Occipital lobe (tissue), 2 donors: ENCODE results near the gene NSF. TPM values are rescaled to one million over a fixed set of nuclear protein-coding genes. Genes with fewer than 3 reads are reported as not detected.
"Not testable (repeated sequence)": the region's sequence is repeated elsewhere in the genome, so short reads cannot be mapped to it uniquely, and the experiment has no call there.

Experiments used
- DNase-seq: peaks from one replicate; lab custom pipeline; 2025; lab: John Stamatoyannopoulos, UW
- total RNA-seq: library from RNA; depleted of rRNA; stranded (reverse); fragments of >200 nt; gene quantifications from one replicate; pipeline ENCODE4 v1.2.3, GENCODE V29; 2014

Gene NSF
- total RNA-seq, 1 donor from 2014 or later = 64.6 TPM

- DNase-seq = not testable (repeated sequence)
Measured at GRCh38 chr17:46628753-46629436, 38.4 kb downstream of the NSF start.

- not testable (repeated sequence) for DNase-seq
Measured at GRCh38 chr17:46632146-46632545, 41.7 kb downstream of the NSF start.

GRCh38 chr17:46634844-46635243 lies 44.4 kb downstream of the NSF start:
- not testable (repeated sequence) for DNase-seq

GRCh38 chr17:46641861-46642656 lies 51.6 kb downstream of the NSF start:
- not testable (repeated sequence) for DNase-seq

- not testable (repeated sequence) for DNase-seq
Measured at GRCh38 chr17:46647251-46647650, 56.8 kb downstream of the NSF start.

GRCh38 chr17:46647688-46648278 lies 57.3 kb downstream of the NSF start:
- DNase-seq = not testable (repeated sequence)

GRCh38 chr17:46649246-46649645 lies 58.8 kb downstream of the NSF start:
- not testable (repeated sequence) for DNase-seq

- DNase-seq = not testable (repeated sequence)
Measured at GRCh38 chr17:46652024-46652643, 61.7 kb downstream of the NSF start.

GRCh38 chr17:46658235-46658634 lies 67.8 kb downstream of the NSF start:
- not testable (repeated sequence) for DNase-seq

- not testable (repeated sequence) for DNase-seq
Measured at GRCh38 chr17:46659702-46660101, 69.2 kb downstream of the NSF start.

- not testable (repeated sequence) for DNase-seq
Measured at GRCh38 chr17:46663123-46663522, 72.7 kb downstream of the NSF start.

- DNase-seq = not testable (repeated sequence)
Measured at GRCh38 chr17:46663552-46663951, 73.1 kb downstream of the NSF start.

GRCh38 chr17:46665969-46666368 lies 75.5 kb downstream of the NSF start:
- DNase-seq = not testable (repeated sequence)

- not testable (repeated sequence) for DNase-seq
Measured at GRCh38 chr17:46670789-46671188, 80.3 kb downstream of the NSF start.

- DNase-seq = not testable (repeated sequence)
Measured at GRCh38 chr17:46672777-46673176, 82.3 kb downstream of the NSF start.

- not testable (repeated sequence) for DNase-seq
Measured at GRCh38 chr17:46677819-46678218, 87.3 kb downstream of the NSF start.

- DNase-seq = not testable (repeated sequence)
Measured at GRCh38 chr17:46683653-46684052, 93.2 kb downstream of the NSF start.

GRCh38 chr17:46685284-46685683 lies 94.8 kb downstream of the NSF start:
- DNase-seq = not testable (repeated sequence)

GRCh38 chr17:46692196-46692595 lies 101.7 kb downstream of the NSF start:
- DNase-seq = not testable (repeated sequence)

GRCh38 chr17:46693283-46693682 lies 102.8 kb downstream of the NSF start:
- DNase-seq = not testable (repeated sequence)

- DNase-seq = not testable (repeated sequence)
Measured at GRCh38 chr17:46696522-46696921, 106.1 kb downstream of the NSF start.

- DNase-seq = not testable (repeated sequence)
Measured at GRCh38 chr17:46699014-46699413, 108.5 kb downstream of the NSF start.
